ENCODE results near the gene SFTPB. TPM values are rescaled to one million over a fixed set of nuclear protein-coding genes. Genes with fewer than 3 reads are reported as not detected.
"Not testable (repeated sequence)": the region's sequence is repeated elsewhere in the genome, so short reads cannot be mapped to it uniquely, and the experiment has no call there.

SFTPB gene
- polyA plus RNA-seq (2012; ENCODE audit: insufficient read depth, insufficient read length): not detected

DNA sequence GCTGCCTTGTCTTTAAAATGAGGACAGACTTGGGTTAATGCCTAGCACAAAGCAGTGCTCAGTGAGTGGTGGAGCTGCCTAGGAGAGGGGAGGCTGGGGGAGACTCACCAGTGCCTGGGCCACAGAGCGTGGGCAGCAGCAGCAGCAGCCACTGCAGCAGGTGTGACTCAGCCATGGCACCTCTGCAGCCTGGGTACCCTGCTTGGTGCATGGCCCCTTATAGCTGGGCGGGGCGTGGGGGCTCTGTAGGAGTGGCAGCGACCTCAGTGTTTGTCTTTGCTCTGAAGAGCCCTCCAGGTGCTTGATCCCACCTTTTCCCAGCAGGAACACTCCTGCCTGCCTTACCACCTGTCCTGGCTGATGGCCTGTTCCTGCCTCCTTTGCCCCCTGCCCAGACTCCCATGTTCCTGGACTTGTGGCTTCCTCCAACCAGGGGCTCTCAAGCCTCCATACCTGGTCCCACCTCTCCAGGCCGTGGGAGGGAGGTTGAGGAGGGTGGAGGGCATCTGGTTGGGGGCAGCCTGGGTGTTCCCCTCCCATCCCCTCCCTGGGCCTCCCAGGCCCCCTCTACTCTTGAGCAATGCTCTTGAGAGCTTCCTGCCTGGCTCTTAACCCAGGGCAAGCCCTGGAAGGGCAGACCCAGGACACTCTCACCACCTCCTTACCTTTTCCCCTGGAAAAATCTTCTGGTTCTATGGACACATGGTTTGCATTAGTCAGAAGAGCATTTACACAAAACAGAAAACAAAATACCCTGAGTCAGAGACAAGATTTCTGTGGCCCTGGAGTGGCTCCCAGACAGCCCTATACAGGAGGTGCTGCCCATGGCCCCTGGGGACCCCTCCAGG lies at the start of gene SFTPB:
Gene SFTPB (minus strand): TSS at position 191 of the 848 bp plus-strand sequence. CDS start 16 bp downstream, at position 175.
- DNase-seq (ENCODE audit: low read depth, low spot score): no peak
- H3K4me3 ChIP-seq (ENCODE audit: low read length): no peak within 1 kb of the TSS

GRCh38 chr2:85717308-85718008 lies 49.5 kb upstream of the SFTPB start:
- DNase-seq (ENCODE audit: low read depth, low spot score): no peak

GRCh38 chr2:85716346-85716914 lies 48.4 kb upstream of the SFTPB start:
- DNase-seq (ENCODE audit: low read depth, low spot score): no peak
- H3K4me3 ChIP-seq (ENCODE audit: low read length): no peak overlapping the region

More at GRCh38 chr2:85717308-85718008, 49.5 kb upstream of the SFTPB start:
- H3K4me3 ChIP-seq (ENCODE audit: low read length): no peak overlapping the region

DNA sequence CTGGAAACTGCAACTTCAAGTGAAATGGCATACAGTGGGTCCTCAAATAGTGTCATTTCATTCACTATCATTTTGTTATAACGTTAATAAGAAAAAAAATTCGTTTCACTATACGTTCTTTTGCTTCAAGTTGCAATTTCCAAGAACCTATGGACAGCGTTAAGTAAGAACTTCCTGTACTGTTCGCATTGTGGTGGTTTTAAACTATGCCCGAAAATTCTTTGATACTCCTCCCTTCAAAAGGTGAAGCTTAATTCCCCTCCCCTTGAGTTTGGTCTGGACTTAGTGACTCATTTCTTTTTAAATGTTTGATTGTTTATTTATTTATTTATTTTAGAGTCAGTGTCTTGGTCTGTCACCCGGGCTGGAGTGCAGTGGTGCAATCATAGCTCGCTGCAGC lies 46.8 kb upstream of the SFTPB start:
- H3K4me3 ChIP-seq (ENCODE audit: low read length): no peak overlapping the region

DNA sequence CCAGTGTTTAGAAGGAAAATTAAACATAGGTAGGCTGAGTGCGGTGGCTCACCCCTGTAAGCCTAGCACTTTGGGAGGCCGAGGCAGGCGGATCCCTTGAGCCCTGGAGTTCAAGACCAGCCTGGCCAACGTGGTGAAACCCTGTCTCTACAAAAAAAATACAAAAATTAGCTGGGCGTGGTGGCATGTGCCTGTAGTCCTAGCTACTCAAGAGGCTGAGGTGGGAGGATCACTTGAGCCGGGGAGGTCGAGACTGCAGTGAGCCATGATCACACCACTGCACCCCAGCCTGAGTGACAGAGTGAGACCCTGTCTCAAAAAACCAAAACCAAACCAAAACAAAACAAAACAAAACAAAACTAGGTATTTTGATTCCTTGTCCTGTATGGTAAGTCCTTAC lies 46.4 kb upstream of the SFTPB start:
- not testable (repeated sequence) for H3K4me3 ChIP-seq (ENCODE audit: low read length); DNase-seq (ENCODE audit: low read depth, low spot score)

More for the DNA sequence above, 46.8 kb upstream of the SFTPB start:
- peak; percentile 17 for DNase-seq (ENCODE audit: low read depth, low spot score)

GRCh38 chr2:85713836-85714235 lies 45.8 kb upstream of the SFTPB start:
- no peak for DNase-seq (ENCODE audit: low read depth, low spot score)
- no peak overlapping the region for H3K4me3 ChIP-seq (ENCODE audit: low read length)

GRCh38 chr2:85712849-85713612 lies 45.0 kb upstream of the SFTPB start:
- DNase-seq (ENCODE audit: low read depth, low spot score): no peak
- no peak overlapping the region for H3K4me3 ChIP-seq (ENCODE audit: low read length)

GRCh38 chr2:85712336-85712735 lies 44.3 kb upstream of the SFTPB start:
- H3K4me3 ChIP-seq (ENCODE audit: low read length): no peak overlapping the region
- no peak for DNase-seq (ENCODE audit: low read depth, low spot score)

DNA sequence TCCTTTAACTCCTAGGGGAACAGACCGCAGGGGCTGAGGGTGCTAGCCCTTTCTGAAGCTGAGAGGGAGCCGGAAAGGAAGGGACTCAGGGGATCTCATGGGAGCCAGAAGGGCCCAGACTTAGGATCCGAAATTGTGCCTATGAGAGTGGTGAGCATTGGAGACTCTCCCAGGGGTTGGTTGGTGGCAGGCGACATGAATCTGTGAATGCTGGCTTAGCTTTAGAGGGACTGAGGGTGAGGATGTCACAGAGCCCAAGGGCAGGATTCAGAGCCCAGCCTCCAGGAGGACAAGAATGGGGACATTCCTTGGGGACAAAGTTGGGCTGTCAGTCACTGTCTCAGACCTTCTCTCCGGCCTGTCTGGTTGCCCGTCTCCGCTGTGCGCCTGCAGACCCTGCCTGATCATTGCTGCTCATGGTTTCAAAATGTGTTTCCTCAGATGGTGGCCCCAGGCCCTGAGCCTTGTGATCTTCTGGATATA lies 43.6 kb upstream of the SFTPB start:
- no peak overlapping the region for H3K4me3 ChIP-seq (ENCODE audit: low read length)
- DNase-seq (ENCODE audit: low read depth, low spot score): no peak

- H3K4me3 ChIP-seq (ENCODE audit: low read length): no peak overlapping the region
- no peak for DNase-seq (ENCODE audit: low read depth, low spot score)
Observed at GRCh38 chr2:85710687-85711577, 42.9 kb upstream of the SFTPB start.

DNA sequence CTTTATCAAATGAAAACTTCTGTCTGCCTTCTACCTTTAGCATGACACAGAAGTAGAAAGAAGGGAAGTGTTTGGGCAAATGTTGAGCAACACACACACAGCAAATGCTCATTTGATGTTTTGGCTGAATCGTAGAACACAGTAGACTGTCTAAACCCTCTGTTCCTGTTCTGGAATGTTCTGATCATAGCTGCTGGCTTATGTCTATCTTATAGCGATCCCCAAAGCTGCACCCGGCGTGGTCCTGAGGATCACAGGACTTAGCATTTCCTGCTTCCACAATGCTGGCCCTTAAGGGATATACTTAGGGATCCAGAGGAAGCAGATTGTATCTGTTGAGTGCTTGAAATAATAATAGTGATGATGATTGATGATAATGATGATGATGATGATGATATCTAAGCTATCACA lies 41.4 kb upstream of the SFTPB start:
- H3K4me3 ChIP-seq (ENCODE audit: low read length): no peak overlapping the region
- no peak for DNase-seq (ENCODE audit: low read depth, low spot score)

DNA sequence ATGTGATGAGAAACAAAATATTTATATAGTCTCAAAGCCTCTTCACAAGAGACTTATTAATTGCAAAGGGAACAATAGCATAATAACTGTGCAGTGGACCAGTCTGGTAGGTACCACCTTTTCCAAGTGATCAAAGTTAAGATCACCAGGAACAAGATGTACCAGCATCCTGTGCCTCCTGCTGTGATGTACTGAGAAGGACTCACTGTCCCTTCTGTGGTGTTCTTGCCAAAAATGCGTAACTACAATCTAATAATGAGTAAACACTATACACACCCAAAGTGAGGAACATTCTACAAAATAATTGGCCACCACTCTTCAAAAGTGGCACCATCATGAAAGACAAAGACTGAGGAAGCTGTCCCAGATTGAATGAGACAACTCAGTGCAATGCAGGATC lies 40.6 kb upstream of the SFTPB start:
- DNase-seq (ENCODE audit: low read depth, low spot score): no peak

GRCh38 chr2:85707304-85707703 lies 39.3 kb upstream of the SFTPB start:
- H3K4me3 ChIP-seq (ENCODE audit: low read length): no peak overlapping the region
- DNase-seq (ENCODE audit: low read depth, low spot score): peak; percentile 92

More for the DNA sequence above, 40.6 kb upstream of the SFTPB start:
- no peak overlapping the region for H3K4me3 ChIP-seq (ENCODE audit: low read length)

- H3K4me3 ChIP-seq (ENCODE audit: low read length): no peak overlapping the region
- no peak for DNase-seq (ENCODE audit: low read depth, low spot score)
Observed at GRCh38 chr2:85706599-85707296, 38.7 kb upstream of the SFTPB start.

DNA sequence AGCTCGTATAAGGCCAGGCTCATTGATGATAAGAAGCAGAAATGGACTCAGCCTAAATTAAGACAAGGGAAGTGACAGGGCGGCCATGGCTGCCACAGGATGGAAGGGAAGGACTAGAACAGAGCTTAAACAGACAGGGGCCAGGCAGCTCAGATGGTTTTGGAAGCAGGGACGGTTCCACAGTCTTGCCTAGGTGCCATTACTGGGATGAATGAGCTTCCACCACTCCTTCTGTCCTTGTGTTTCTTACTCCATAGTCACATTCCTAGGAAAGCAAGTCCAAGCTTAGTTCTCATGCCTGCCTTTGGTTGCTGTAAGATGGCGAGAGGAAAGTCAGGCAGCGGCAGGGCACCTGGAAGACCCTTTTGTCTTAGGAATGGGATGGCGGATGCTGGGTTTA lies 38.1 kb upstream of the SFTPB start:
- DNase-seq (ENCODE audit: low read depth, low spot score): no peak
- no peak overlapping the region for H3K4me3 ChIP-seq (ENCODE audit: low read length)

DNA sequence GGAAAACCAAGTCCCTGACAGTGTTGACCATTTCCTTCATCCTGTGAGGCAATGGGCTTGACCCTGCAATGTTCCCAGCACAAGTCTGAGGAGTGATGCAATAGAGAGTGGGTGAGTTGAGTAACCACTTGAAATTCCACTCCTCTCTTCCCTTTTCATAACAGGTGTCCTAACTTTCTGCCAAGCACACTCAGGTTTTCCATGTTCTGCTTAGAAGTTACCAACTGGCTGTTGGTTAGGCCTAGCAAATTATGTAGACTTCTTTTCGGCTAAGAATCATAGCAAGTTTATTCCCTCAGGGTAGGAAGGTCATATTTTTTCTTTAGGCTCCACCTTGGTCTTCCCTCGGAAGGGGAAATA lies 37.7 kb upstream of the SFTPB start:
- no peak overlapping the region for H3K4me3 ChIP-seq (ENCODE audit: low read length)
- DNase-seq (ENCODE audit: low read depth, low spot score): no peak

DNA sequence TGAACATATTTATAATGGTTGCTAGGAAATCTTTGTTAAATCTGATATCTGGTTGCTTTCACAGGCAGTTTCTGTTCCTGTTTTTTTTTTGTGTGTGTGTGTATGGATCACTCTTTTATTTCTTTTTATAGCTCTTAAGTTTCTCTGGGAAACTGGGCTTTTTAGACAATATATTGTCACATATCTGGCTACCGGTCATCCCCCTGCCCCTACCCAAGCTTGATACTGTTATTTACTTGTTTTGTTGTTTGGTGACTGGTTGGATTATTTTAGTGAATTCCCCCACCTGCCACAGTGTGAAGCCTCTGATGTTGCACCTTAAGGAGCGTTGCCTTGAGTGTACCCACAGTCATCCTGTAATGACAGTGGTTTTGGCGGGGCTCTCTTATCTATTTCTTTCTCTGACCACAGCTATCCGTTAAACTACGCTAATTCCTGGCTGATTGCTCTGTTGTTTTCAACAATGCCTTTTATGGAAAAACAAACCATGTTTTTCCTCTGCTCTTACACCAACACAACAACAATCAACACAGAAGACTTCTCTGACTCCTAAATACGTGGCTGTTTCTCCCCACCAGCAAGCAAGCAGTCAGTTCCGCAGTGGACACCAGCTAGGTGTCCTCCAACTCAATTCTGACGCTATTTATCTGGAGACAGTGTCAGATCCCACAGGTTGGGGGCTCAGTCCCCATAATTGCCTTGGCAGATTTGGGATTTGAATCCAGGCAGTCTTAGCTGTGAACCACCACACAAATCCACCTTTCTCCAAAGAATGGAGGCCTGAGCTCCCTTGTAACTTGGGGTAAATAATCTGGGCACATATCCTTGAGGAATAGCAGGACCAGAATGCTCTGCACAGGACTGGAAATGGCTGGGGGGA lies 37.0 kb upstream of the SFTPB start:
- no peak overlapping the region for H3K4me3 ChIP-seq (ENCODE audit: low read length)

More for the DNA sequence above, 37.0 kb upstream of the SFTPB start:
- peak; percentile 42 for DNase-seq (ENCODE audit: low read depth, low spot score)

Measured in Jurkat, Clone E6-1 (cell line).